ENCODE results near the gene MYPOP.
"Not testable (repeated sequence)": the region's sequence is repeated elsewhere in the genome, so short reads cannot be mapped to it uniquely, and the experiment has no call there.

Gene MYPOP

DNA sequence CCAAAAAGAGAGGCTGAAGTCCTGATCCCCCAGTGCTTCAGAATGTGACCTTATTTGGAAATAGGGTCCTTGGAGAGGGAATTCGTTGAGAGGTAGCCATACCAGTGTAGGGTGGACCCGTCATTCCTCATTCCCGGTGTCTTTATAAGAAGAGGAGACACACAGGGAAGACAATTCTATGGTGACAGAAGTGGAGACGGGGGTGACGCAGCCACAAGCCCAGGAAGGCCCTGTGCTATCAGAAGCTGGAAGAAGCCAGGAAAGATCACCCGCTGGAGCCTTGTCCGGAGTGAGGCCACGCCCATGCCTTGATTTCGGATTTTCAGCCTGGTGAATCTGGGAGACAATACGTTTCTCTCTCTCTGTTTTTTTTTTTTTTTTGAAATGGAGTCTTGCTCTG is 2.6 kb upstream of the MYPOP start:
- no peak for DNase-seq

DNA sequence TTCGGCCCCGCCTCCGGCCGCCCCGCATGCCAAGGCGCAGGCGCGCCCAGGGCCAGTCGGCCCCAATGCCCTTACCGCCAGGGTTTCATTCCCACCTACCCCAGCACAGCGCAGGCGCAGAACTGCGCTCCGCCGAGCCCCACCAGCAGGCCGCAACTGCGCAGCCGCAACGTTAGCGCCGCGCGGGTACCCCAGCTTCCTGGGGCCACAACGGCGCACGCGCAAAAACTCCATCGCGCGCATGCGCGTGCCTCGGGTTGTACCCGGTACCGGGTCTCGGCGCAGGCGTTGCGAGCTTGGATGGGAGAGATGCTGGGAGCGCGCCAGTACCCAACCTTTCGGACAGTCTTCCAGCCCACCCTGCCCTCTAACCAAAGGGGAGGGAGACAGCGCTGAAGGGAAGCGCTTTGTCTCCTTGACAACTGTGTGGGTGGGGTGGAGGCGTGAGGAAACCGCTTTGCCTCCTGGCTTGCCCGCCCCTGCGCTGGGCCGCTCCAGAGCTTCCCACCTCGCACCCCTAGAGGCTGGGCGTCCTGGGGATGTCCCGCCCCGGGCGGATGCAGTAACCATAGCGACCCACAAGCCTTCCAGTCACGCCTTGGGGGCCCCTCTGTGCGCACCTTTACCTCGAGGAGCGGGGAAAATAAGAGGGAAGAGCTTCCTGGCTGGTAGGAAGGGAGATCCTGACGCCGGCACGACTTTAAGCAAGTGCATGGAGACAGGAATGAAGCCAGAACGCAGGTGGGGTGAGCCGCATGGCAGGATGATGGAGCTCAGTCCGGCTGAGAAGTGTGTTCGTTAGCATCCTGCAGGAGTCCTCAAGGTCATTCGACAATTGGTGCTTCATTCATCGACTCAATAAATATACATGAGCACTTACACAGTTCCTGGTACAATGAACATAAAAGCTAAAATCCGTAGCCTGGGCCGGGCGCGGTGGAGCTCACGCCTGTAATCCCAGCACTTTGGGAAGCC is 525 bp upstream of the MYPOP start:
- peak; percentile 94 to 97 for DNase-seq

GRCh38 chr19:45901432-45901911 is 941 bp downstream of the MYPOP start:
- no peak for DNase-seq

DNA sequence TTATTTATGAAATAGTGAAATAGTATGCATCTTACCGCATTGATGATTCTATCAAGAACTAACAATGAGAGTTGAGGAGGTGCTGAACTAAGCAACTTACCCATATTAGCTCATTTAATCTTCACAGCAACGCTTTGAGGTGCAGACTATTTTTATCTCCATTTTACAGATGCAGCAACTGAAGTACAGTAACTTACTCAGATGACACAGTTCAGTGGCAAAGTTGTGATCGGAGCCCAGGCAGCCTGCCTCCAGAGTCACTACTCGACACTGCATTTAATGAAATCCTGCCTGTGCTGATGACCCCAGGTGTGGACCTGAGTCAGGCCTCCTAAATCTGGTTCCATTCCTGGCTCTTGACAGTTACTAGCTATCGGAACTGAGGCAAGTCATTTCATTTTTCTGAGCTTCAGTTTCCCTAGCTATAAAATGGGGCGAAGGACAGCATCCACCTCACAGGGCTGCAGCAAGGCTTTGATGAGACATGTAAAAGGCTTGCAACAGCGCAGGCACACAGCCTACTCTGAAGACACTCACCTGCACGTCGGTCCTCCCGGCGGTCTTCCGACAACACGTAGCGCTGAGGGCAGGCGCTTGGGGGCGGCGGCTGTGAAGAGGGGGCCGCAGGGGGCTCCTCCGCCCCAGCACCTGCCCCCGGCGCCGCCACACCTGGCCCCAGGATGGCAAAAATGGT is 1.5 kb downstream of the MYPOP start:
- DNase-seq, result no peak

GRCh38 chr19:45899919-45900589 is 2.4 kb downstream of the MYPOP start:
- DNase-seq, result no peak

DNA sequence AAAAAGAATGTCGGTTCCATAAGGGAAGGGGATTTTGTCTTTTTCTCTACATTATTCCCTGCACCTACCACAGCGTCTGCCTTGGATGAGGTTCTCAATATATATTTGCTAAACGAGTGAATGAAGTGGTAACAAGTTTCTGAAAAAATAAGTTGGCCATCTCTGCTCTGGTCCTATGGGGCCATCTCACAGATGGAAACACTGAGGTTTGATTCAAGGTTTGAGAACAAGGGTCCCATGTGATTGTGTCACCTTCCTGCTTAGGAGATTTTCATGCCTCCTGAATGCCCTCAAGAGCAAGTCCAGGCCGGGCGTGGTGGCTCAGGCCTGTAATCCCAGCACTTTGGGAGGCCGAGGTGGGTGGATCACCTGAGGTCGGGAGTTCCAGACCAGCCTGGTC is 3.2 kb downstream of the MYPOP start:
- DNase-seq, result no peak

DNA sequence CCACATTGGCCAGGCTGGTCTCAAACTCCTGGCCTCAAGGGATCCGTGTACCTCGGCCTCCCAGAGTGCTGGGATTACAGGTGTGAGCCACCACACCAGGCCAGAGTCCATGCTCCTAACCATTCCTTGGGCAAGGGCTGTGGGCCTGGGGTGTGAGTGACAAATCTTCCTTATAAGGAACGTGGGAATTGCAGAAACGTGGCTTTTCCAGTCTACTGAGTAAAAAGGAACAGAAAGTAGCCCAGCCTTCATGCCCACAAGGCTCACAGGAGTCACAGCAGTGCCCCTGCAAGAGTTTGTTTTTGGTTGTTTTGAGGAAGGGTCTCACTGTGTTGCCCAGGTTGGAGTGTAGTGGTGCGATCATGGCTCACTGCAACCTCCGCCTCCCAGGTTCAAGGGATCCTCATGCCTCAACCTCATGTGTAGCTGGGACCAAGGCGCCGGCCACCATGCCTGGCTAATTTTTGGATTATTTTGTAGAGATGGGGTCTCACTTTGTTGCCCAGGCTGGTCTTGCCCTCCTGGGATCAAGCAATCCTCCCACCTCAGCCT is 5.1 kb downstream of the MYPOP start:
- no peak for DNase-seq

DNA sequence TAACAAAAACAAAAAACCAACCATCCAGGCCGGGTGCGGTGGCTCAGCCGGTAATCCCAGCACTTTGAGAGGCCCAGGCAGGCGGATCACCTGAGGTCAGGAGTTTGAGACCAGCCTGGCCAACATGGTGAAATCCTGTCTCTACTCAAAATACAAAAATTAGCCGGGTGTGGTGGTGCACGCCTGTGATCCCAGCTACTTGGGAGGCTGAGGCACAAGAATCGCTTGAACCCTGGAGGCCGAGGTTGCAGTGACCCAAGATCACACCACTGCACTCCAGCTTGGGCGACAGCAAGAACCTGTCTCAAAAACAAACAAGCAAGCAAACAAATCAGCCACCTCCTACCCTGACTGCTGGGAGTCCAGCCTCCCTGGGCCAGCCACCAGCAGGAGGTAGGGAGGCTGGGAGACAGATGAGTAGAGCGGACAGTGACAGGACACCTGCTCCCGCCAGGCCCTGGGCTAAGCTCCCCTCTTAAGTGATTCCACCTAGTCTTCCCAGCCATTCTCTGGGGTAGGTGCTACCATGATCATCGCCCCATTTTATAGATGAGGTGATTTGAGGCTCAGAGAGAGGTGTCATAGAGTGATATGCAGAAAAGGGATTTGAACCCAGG is 6.3 kb downstream of the MYPOP start:
- DNase-seq, result not testable (repeated sequence)

GRCh38 chr19:45895519-45895972 is 6.9 kb downstream of the MYPOP start:
- DNase-seq, result no peak

GRCh38 chr19:45890877-45891276 is 11.5 kb downstream of the MYPOP start:
- no peak for DNase-seq

DNA sequence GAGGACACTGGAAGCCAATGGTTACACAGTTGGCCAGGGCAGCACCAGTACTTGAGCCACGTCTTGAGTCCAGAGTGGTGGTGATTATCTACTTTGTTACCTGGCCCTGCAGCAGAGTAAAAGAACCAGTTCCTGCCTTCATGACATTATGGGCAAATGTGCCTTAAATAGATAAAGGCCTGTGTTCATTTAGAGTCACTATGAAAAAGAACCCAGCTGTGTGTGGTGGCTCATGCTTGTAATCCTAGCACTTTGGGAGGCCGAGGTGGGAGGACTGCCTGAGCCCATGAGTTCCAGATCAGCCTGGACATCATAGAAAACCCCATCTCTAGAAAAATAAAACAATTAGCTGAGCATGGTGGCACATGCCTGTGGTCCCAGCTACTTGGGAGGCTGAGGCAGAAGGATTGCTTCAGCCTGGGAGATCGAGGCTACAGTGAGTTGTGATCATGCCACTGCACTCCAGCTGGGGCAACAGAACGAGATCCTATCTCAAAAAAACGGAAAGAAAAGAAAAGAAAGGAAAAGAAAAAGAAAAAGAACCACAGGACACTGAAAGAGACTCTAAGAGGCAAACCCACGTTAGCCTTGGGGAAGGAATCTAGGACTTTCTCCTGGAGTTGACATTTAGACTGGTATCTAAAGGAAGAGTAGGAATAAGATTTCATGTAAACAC is 13.1 kb downstream of the MYPOP start:
- DNase-seq, result no peak

DNA sequence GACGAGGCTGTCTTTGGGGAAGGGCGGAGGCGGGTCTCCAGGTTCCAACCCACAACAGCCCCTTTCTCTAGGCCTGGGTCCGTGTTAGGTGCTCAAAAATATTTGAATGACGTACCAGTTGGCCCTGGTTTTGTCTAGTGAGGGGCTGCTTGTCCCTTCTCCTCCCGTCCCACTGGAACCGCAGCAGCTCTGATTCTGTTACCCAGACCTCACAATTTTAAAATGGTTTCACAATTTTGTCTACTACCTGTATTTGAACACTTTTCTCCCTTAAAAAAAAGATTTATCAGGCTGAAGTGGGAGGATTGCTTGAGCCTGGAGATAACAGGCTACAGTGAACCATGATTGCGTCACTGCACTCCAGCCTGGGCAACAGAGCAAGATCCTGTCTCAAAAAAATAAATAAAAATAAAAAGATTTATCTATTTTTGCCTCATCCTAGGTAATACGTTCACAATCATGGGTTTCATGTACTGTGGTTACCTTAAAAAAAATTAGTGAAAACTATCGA is 15.2 kb downstream of the MYPOP start:
- no peak for DNase-seq

DNA sequence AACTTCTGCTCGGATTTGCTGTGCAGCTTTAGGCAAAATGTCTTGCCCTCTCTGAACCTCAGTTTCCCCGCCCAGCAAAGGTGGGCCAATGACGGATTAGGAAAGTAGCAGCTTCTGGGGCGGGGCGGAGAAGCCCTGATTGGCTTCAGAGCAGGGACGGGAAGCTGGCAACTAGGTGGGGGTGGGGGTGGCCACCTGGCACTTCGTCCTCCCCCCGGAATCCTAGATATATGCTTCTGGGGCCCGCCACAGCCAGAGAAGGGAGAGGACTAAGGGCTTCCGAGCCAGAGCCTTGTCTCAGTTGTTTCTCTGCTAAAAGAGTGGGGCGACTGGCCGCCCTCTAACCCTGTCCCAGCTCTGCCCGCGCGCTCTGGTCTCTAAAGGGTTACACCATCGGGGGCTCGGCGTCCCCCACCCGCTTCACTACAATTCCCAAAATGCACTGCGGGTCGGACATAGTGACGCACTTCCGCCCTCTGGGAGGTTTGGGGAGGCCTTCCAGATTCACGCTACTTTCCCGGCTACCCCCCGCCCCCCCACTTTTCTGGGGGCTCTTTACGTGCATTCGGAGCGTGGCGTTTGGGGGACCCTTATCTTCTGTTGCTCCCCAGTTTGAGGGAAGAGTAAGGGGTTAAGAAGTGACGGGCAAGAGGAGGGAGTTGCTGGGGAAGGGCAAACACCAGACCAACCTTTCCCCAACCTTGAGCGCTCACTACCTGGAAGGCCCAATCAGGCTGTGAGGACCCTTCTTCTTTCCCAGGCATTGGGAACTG is 15.8 kb downstream of the MYPOP start:
- peak; percentile 85 to 89 for DNase-seq

GRCh38 chr19:45885556-45886426 is 16.6 kb downstream of the MYPOP start, which contains the start of gene IRF2BP1:
TSS of gene IRF2BP1 (minus strand) at chr19:45886141. CDS start at chr19:45885774, 367 bp downstream.
- DNase-seq, result peak; percentile 91 to 92

DNA sequence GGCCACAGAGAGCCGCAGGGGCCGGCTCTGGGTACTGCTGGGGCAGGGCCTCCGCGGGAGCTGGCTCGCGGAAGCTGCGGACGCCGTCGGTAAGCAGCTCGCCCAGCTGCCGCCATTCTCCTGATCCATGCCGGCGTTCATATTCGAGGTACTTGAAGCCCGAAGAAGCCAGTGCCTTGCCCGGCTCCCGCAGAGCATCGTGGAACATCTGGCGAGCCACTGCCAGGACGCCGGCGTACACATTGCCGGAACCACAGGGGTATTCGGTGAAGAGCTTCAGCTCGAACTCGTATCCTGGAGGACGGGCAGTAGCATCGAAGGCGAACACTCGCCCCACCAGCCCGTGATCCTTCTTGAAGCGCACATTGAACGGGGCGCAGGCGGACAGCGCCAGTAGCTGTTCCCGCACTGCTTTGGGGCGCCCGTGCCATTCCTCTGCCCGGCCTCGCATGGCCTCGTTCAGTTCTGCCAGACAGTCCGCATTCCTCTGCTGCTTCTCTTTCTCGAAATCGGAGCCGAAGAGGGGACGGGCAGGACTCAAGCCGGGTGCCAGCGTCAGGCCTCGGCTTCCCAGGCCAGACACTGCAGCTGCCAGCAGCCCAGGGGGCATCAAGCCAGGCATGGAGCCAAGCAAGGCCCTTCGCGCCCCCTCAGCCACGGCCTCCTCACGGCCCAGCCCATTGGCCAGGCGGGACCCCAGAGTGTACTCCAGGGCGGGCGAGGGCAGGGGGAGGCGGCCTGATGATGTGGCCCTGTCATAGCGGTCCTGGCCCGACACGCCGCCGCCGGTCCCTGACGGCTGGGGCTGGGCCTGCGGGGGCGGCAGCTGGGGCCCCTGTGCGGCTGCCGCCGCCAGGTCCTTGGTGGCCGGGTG is 17.5 kb downstream of the MYPOP start:
- no peak for DNase-seq

DNA sequence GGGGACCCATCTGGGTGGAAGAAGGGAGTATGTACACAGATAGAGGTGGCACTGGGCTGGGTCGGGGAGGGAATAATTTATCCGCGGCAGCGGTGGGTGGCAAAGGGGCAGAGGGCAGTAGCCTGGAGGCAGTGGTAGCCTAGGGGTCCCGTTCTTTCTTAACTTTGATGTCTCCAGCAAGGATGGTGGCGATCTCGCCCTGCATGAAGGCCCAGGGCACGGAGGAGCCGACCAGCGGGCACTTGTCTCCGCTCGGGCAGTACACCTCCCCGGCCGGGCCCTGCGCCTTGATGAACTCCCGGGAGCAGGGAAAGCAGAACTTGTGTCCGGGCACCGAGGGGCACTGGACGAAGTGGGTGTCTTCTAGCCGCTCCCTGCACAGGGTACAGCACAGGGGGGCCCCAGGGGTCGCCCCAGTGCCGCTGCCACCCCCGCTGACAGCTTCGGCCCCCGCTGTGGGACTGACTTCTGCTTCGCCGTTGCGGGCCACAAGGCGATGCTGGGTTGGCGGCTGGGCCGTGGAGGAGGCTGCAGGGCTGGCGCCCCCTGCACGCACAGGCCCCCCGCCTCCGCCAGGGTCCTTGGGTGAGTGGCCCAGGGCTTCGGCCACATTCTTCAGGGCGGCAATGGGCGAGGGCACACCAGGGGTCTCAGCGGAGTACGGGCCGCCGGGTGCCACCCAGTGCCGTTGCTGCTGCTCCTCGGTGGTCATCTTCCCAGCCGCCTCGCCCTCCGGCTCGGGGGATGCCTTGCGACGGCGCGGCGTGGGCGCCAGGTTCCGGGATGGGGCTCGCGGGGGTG is 18.3 kb downstream of the MYPOP start:
- no peak for DNase-seq

DNA sequence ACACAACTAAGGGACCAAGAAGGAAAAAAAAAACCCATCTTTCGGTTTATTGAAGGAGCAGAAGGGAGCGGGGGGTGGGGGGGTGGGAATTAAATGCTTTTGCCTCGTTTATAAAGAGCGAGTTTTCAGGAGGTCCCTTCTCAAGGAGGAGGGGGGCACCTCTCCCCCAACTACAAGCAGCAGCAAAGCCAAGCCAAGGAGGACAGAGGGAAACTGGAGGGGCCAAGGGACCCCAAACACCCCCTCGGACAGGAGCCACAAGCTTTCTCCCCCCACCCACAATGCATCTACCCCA is 18.9 kb downstream of the MYPOP start:
- DNase-seq, result no peak
